DMS53 treated with DMSO at 0.1 percent for 48 hours (cell line): ENCODE data around the gene GPNMB.
"Not testable (repeated sequence)": the region's sequence is repeated elsewhere in the genome, so short reads cannot be mapped to it uniquely, and the experiment has no call there.

Source experiments
- DNase-seq: peaks from one replicate; lab custom pipeline; 2025; ENCODE audit not compliant: unreplicated experiment; lab: John Stamatoyannopoulos, UW

The GPNMB gene

DNA sequence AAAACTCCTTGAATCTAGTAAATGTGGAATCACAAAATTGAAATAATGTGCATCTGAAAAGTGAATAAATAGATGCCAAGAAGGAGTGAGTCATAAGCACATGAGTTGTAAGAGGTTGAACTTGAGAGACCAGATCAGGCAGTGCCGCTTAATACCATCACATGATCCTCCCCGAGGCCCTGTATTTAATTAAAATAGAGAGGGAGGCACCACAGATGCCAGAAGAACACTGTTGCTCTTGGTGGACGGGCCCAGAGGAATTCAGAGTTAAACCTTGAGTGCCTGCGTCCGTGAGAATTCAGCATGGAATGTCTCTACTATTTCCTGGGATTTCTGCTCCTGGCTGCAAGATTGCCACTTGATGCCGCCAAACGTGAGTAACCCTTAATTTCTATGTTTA, at the start of gene GPNMB:
TSS of gene GPNMB (plus strand) at position 221 of the 400 bp plus-strand sequence. CDS start at position 304, 83 bp downstream.
- no peak for DNase-seq

DNA sequence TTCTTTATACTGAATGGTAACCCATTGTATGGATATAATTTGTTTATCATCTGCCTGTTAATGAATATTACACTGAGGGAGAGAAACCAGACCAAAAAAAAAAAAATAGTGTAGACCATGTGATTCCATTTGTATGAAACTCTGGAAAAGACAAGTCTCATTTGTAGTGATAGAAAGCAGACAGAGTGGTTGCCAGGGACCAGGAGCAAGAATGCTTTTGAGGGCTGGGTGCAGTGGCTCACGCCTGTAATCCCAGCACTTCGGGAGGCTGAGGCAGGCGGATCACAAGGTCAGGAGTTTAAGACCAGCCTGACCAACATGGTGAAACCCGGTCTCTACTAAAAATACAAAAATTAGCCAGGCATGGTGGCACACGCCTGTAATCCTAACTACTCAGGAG, 48.8 kb upstream of the GPNMB start:
- DNase-seq = not testable (repeated sequence)

DNA sequence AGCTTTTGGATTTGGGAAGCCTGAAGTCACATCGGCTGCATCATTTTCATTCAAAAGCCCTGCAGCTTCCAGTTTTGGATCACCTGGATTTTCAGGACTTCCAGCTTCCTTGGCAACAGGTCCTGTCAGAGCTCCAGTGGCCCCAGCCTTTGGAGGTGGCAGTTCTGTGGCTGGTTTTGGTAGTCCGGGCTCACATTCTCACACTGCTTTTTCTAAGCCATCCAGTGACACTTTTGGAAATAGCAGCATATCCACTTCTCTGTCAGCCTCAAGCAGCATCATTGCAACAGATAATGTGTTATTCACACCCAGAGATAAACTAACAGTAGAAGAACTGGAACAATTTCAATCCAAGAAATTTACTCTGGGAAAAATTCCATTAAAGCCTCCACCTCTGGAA, 46.2 kb upstream of the GPNMB start:
- DNase-seq = no peak

DNA sequence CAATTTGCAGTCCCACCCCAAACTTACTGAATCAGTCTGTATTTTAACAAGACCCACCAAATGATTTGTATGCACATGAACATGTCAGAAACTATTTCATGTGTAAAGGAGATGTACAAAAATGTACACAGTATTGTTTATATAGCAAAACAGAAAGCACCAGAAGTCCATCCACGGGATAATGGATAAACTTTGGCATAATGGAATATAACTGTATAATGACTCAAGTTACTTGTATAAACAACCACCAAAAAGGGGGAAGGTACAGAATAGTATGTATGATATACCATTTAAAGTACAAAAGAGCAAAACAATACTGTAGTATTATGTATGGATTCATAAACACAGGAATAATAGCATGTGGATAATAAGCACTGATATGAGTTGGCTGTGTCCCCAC, 42.3 kb upstream of the GPNMB start:
- DNase-seq = no peak

DNA sequence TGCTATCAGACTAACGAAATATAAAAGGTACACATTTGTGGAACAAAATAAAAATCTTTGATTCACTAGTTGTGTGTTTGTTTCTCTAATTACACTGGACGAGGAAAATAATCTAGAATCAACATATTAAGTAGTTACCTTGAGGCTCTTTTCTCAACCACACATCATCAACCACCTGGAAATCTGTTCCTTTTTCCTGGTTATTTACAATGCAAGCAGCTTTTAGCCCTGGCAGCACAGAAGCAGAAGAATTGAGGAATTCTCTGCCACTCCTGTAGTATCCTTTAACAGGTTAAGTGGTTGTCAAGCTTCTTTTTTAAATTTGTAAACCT, 41.0 kb upstream of the GPNMB start:
- DNase-seq = peak; percentile 32

DNA sequence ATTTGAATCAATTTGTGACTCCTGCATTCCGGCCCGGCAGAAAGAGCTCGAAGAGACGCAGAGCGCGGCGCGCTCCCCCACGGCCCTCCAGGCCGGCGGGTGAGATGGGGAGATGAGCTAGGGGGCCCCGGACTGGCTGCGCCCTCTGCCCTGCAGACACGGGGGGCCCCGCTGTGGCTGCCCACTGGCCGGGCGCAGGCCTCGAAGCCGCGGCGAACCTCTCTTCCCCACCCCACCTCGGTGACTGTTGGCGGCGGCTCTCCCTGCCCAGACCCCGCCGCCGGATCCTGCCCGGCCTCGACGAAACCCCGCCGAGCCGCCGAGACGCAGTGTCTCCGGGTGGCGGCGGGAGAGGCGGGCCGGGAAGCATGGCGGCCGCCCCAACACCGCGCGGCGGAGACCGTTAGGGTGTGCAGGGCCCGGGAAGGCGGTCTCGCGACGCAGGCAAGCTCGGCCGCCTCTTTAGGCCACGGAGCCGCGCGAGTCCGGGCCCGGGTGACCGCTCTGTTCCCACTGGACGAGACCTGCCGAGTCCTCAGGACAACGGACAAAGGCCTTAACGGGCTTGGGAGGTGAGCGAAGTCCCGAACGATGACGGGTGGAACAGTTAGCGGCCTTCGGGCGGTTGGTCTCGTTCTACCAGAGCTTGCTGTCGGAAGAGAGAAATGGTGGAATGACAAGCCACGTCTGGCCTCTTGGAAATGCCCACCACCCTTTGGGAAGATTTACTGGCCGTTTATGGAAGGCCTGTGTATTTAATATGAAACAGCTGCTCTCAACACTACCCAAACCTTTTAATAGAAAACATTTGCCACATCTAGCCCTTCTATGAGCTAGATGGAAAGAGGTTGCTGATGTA, 40.4 kb upstream of the GPNMB start:
- peak; percentile 43 for DNase-seq

DNA sequence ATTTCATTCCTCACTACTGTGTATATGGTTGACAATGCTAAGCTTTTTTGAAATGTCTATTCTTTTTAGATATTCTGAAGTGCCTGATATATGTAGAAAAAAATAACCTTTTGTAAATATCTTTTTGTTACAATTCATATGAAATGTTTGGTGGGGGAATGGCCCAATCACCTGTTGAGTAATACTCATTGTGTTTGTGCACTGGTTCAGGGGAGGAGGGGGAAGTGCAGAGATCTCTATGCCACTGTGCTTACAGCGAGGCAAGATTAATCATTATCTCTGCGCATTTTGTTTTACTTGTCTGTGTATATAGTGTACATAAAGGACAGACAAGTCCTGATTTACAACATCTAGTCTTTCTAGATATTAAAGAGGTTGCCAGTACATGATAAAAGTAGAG, 39.6 kb upstream of the GPNMB start:
- DNase-seq = peak; percentile 71

DNA sequence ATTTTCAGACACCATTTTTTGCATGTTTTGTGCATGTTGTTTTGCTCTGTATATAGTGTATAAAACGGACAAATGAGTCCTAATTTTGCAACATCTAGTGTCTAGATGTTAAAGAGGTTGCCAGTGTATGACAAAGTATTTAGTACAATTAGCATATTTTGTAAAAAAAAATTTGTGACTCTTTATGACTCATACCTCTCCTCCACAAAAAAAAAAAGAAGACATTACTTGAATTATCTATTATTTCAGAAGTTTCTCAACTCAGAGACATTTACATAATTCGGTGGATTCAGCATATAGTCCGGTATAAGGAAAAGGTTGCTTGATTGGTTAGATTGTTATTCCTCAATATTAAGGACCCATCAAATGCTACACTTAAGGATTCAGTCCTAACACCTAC, 38.7 kb upstream of the GPNMB start:
- no peak for DNase-seq

DNA sequence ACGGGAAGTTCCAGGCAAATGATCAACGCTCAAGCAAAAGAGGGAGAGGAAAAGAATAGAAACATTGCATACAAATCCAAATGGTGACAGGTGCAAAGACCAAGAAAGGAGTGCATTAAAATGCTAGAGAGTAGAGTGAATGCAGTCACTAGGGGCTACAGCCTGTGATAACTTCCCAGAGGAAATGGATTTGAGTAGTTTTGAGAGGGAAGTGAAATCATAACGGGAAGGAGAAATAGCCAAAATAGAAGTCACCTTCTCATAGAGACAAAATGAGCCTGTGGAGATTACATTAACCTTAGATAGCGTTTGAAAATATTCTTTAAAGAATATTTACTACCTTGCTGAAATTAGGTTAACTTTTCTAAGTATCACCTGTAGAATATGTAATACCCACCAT, 38.3 kb upstream of the GPNMB start:
- no peak for DNase-seq

DNA sequence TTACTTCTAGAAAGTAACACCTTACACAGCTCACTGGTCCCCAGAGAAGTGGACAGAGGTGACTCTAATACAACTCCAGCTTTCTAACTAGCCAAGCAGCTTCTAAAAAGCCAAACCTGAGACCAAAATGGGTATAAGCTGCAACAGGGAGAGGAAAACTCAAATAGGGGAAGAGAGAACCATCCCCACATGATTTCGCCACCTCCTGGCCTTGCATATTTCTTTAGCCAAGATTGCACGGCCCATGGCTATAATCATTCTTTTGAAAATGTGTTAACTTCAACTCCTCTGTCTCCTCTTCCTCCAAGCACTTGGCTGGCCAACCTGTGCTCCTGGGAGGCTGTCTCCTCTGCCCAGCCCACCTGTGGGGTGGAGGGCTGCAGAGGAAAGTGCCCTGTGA, 36.1 kb upstream of the GPNMB start:
- no peak for DNase-seq

DNA sequence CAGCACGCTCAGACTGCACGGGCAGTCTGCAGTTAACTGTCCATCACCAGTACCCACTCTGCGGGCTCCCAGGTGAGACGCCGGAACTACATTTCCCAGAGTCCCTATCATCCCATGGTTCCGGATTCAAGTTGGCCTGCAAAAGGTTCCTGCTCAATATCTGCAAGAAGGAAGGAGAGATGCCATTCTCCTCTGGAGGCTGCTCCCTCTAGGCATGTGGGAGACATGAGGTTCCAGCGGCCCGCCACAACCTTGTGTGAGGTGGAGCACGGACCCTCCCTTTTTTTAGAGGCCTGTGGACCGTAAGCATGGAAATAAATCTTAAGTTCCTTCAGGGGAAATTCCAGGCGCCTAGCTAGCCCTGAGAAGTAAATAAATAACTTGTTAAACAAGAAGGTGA, 35.0 kb upstream of the GPNMB start:
- DNase-seq = peak; percentile 42

DNA sequence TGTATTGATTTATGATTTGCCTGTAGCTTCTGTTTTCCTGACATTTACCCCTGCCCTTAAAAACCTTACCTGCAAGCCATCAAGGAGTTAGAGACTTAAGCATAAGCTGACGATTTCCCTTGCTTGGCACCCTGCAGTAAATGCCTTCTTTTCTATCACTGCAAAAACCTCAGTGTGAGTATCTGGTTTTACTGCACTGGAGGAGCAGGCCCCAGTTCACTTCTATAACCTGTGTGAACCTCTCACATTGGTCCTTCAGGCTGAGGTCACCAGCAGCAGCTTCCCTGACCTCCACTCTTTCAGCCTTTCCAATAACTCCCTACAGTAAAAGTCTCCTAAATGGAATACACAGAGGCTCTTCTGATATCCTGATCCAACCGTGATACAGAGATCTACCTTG, 34.2 kb upstream of the GPNMB start:
- DNase-seq = no peak

DNA sequence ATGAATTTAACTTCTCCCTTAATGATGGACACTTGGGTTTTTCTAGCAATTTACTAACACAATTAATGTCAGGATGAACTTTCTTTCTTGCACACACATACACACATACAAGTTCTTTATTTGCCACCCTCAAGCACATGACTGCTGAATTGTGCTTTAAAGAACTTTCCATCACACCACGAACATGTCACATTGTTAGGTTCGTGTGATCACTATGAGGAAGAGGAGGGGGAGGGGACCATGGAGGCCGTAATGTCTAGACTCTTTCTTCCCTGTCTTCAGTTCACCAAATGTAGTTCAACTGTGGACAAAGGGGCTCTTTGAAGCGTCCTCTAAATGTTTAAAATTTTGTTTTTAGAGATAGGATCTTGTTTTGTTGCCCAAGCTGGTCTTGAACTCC, 33.7 kb upstream of the GPNMB start:
- no peak for DNase-seq

DNA sequence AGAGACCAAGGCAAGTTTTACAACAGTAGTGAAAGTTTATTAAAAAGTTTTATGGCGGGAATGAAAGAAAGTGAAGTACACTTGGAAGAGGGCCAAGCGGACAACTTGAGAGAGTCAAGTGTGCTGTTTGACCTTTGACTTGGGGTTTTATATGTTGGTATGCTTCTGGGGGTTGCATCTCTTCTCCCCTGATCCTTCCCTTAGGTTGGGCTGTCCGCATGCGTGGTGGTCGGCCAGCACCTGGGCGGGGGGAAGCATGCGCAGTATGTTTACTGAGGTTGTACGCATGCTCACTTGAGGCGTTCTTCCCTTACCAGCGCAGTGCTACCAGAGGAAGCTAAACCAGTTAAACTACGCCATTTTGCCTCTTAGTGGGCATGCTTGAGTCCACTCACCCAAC, 32.8 kb upstream of the GPNMB start:
- DNase-seq = no peak

DNA sequence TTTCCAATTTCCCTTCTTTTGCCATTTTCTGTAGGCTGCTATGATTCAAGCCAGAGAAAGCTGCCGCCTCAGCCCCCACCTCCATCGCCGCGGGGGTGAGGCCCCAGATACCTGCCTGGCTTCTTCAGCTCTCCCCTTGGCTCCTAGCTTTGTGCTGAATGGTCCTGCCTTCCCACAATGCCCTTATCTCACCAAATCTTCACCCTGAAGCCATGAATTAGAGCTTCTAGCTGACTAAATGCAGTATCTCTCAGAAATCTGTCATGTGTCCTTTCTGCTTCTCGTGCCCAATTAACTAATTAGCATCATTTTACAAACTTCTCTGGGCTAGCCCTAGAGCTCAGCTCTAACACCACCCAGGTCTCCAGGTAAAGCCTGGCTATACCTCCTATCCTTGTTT, 32.2 kb upstream of the GPNMB start:
- DNase-seq = no peak

DNA sequence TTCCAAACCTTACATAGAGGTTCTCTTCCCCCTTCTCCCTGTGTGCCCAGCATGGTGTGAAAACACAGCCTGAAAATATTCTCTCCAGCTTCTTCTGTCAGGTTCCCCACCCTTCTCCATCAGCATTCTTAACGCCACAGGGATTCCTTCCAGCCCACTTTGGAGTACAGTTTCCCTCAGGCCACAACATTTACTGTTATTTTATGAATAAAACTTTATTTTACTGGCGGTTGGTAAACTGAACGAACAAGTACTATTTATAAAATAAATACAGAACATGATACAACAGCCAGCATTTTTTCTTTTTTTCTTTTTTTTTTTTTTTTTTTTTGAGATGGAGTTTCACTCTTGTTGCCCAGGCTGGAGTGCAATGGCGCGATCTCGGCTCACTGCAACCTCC, 31.6 kb upstream of the GPNMB start:
- DNase-seq = no peak

DNA sequence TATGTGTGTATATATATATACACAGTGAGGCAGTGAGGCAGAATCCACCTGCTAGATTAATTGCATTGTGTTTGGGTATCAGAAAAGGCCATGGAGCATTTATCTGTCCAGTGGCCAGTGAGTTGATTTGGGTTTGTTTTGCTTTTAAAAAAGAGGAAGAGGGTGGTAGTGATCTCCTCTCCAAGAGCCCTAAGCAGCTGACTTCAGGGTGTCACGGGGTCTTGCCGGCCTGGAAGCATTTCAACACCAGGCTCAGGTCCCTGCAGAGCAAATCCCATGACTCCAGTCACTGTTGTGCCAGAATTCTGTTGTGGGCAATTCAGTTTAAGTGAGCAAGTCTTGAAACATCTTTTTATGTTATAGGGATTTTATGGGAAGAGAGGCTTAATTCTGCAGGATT, 30.6 kb upstream of the GPNMB start:
- DNase-seq = no peak

DNA sequence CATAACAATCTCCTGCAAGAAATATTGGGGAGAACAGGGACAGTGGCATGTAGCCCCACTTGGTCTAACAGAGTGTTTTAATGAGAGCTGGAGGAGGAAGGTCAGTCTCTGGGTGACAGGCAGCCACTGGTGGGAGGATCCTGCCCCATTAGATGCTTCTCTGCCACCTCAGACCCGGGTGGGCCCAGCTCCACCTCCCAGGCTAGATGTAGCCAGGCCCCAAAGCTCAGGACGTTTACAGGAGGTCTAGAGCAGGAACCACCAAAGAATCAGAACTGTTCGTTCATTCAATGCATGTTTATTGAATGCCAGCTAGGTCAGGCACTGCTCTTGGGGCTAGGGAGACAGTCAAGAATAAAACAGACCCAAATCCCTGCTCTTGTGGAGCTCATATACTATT, 28.4 kb upstream of the GPNMB start:
- no peak for DNase-seq

DNA sequence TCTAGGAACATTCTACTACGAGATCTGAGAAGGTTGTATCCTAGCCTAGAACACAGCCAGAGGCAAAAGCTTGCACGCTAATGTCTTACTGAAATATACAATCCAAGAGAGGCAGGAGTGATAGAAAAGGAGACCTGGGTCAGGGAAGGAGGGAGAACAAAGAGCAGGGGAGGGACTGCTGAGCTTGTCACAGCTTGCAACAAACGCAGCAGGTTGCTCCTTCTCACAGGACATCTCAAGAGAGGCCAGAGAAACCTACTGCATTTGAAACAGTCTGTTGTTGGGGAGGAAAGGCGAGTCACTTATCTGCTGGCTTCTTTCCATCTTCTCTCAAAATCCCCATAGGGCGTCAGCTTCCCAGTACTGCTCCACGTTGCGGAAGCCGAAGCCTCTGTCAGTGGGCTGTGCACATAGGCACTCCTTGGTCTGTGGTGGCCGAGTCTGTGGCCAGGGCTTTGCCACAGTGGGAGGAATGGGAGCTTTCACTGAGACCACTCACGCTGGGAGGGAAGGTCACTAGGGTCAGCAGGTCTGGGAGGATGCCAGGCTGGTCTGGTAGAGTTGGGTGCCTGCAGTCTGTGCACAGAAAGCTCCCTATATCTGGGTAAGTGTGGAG, 25.8 kb upstream of the GPNMB start:
- no peak for DNase-seq

DNA sequence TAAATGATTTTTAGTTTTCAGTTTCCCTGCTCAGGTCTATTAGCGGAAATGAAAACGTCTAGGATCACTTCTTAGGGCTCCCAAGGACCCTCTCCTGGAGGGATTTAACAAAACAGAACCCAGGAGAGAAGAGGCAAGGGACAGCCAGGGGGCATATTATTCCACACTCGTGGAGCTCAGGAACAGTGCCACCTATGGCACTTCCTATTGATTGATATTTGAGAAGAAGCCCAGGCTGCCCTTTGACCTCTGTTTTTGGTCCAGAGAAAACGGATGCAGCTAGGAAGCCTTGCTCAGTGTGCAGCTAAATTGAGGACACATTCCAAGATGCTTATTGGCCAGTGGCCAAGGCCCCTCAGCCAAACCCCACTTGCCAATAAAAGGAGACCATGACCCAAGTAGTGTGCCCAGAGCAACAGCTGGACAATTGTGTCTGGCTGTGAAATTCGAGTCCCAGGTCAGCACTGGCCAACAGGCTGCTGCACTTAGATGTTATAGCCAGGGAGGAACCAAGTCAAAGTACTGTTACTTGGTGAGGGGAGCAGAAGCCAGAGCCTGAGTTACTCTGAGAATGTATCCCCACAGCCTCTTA, 24.0 kb upstream of the GPNMB start:
- DNase-seq = no peak

DNA sequence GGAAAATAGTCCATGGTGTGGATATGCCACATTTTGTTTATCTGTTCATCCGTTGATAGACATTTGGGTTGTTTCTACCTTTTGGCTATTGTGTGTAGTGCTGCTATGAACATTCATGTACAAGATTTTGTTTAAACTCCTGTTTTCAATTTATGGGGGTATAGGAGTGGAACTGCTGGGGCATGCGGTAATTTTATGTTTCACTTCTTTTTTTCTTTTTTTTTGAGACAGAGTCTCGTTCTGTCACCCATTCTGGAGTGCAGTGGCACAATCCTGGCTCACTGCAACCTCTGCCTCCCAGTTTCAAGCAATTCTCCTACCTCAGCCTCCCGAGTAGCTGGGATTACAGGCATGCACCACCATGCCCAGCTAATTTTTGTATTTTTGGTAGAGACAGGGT, 22.2 kb upstream of the GPNMB start:
- not testable (repeated sequence) for DNase-seq

DNA sequence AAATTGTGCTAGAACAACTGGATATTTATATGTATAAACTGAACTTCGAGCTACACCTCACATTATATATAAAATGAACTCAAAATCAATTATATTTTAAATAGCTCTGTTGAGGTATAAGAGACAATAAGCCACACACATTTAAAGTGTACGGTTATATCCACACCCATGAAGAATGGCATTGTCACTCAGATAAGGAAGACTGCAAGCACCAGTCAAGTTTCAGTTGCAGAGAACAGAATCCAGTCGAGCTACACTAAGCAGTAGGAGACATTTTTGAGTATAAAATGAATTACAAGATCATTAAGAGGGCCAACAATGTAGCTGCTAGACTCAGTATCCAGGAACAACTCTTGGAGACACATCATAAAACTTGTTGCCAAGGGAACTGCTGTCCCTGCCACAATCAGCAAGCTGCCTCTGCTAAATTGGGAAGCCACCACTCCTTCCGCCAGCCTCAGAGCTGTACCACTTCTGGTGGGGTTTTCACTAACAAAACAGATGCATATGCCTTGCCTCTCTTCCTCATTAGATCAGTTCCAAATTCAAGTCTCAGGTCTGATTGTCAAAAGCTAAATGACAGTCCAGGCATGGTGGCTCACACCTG, 19.6 kb upstream of the GPNMB start:
- DNase-seq = no peak
